Thyroid gland (tissue), 4 donors: ENCODE results near the gene FCRLB.

Source experiments
- POLR2A ChIP-seq, 2 donors: fragments of 450-650 bp; IDR thresholded peaks; one replicate each; pipeline ENCODE4 v1.6.1; 2017; ENCODE audit warnings: antibody characterized with exemption in 2 of 2, mild to moderate bottlenecking in 2 of 2, moderate library complexity in 1 of 2
- TF ChIP-seq, protein P1 (sequence below), 6 experiments: fragments of 200-600 bp in 3 of 6; fragments of 450-650 bp in 3 of 6; sonication (generic) in 3 of 6; IDR thresholded peaks; one replicate each; pipeline ENCODE4 v1.5.1; 2016 to 2019; ENCODE audit warnings: antibody characterized with exemption in 6 of 6, mild to moderate bottlenecking in 2 of 6, inconsistent platforms in 1 of 6, moderate library complexity in 1 of 6

DNA sequence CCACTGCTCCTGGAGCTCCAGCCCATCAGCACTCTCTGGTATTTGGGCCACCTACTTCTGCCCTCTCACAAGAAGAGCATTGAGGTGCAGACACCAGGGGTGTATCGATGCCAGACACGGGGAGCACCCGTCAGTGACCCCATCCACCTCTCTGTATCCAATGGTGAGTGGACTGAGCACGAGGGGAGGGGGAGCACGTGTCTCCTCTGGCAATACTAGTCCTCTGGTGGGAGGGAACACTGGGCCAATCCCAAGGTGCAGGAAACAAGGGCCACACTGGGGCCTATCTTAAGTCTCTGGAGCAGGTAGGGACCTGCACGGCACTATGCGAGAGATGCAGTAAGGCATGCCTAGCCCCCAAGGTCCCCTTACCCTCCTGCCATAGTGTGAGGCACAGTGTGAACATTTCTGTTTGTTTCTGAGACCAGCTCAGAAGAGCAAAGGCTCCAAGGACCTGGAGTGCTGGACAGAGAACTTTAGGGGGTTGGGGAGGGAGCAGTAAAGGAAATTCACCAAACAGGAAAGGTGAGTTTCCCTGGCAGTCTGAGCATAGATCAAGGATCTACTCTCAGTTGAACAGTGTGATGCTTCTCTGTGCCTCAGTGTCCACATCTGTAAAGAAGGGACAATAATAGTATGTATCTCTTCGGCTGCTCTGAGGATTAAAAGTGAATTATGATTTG is 2.3 kb downstream of the FCRLB start:
- no peak for TF ChIP-seq POLR2A (IDR thresholded peaks at IDR 0.05)
- TF ChIP-seq, protein P1, sequence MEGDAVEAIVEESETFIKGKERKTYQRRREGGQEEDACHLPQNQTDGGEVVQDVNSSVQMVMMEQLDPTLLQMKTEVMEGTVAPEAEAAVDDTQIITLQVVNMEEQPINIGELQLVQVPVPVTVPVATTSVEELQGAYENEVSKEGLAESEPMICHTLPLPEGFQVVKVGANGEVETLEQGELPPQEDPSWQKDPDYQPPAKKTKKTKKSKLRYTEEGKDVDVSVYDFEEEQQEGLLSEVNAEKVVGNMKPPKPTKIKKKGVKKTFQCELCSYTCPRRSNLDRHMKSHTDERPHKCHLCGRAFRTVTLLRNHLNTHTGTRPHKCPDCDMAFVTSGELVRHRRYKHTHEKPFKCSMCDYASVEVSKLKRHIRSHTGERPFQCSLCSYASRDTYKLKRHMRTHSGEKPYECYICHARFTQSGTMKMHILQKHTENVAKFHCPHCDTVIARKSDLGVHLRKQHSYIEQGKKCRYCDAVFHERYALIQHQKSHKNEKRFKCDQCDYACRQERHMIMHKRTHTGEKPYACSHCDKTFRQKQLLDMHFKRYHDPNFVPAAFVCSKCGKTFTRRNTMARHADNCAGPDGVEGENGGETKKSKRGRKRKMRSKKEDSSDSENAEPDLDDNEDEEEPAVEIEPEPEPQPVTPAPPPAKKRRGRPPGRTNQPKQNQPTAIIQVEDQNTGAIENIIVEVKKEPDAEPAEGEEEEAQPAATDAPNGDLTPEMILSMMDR (IDR thresholded peaks at IDR 0.05) = no peak
